A549 treated with ZK216348 at 1 μM for 4 hours (cell line): ENCODE results near the gene PPP2R5D. TPM values are rescaled to one million over a fixed set of nuclear protein-coding genes. Genes with fewer than 3 reads are reported as not detected.

Experiments
- total RNA-seq: library from RNA; stranded (reverse); fragments of 200-300 nt; extraction: Qiagen RNA extraction; gene quantifications from 5 replicates; pipeline ENCODE4 v1.2.3, GENCODE V29; 2022; ENCODE audit warnings: low read depth

PPP2R5D gene
- 26.4 to 30.0 TPM (median 27.2 TPM) in 5 replicates for total RNA-seq

GRCh38 chr6:42984001-42984923, at the start of gene PPP2R5D:
TSS of gene PPP2R5D (plus strand) at chr6:42984570. CDS start at chr6:42984678, 108 bp downstream.

GRCh38 chr6:42960243-42961019, 23.9 kb upstream of the PPP2R5D start, which contains the start of gene GNMT:
TSS of gene GNMT (plus strand) at chr6:42960754. CDS start at chr6:42960768, 14 bp downstream.

GRCh38 chr6:42978839-42979522, 5.4 kb upstream of the PPP2R5D start, which contains the start of gene PEX6:
TSS of gene PEX6 (minus strand) at chr6:42979181. CDS start at chr6:42979150, 31 bp downstream.

GRCh38 chr6:43013843-43014433, 29.6 kb downstream of the PPP2R5D start, which contains the start of the genes KLHDC3 and MEA1:
TSS of gene KLHDC3 (plus strand) at chr6:43014249. CDS start at chr6:43017193, 2,944 bp downstream.
TSS of gene MEA1 (minus strand) at chr6:43013946. CDS start at chr6:43013813, 133 bp downstream.

GRCh38 chr6:43021270-43022047, 37.1 kb downstream of the PPP2R5D start, which contains the start of gene RRP36:
TSS of gene RRP36 (plus strand) at chr6:43021623. CDS start at chr6:43021655, 32 bp downstream.

GRCh38 chr6:43053545-43054205, 69.3 kb downstream of the PPP2R5D start, which contains the start of gene CUL7:
TSS of gene CUL7 (minus strand) at chr6:43053851. CDS start at chr6:43052788, 1,063 bp downstream.

GRCh38 chr6:43059168-43060033, 75.0 kb downstream of the PPP2R5D start, which contains the start of the genes KLC4 and MRPL2:
TSS of gene KLC4 (plus strand) at chr6:43059631. CDS start at chr6:43061336, 1,705 bp downstream.
TSS of gene MRPL2 (minus strand) at chr6:43059434. CDS start at chr6:43059381, 53 bp downstream.

Other genes starting within 250 kb of the PPP2R5D start
- 15.4 to 16.7 TPM (median 16.1 TPM) in 5 replicates for gene TBCC, start 238.5 kb upstream of the PPP2R5D start, total RNA-seq
- gene BICRAL, start 202.5 kb upstream of the PPP2R5D start, total RNA-seq = 2.2 to 3.7 TPM (median 3.6 TPM) in 5 replicates
- 64.2 to 113 TPM (median 66.4 TPM) in 5 replicates for gene RPL7L1, start 105.0 kb upstream of the PPP2R5D start, total RNA-seq
- not detected in 5 replicates for gene PTCRA, start 68.5 kb upstream of the PPP2R5D start, total RNA-seq
- 31.6 to 48.5 TPM (median 44.5 TPM) in 5 replicates for gene CNPY3, start 55.1 kb upstream of the PPP2R5D start, total RNA-seq
- 0.24 to 0.27 TPM in 2 of 5 replicates, not detected in the others for gene GNMT, start 23.8 kb upstream of the PPP2R5D start, total RNA-seq
- gene PEX6, start 5.4 kb upstream of the PPP2R5D start, total RNA-seq = 4.5 to 9.9 TPM (median 9.6 TPM) in 5 replicates
- gene MEA1, start 29.4 kb downstream of the PPP2R5D start, total RNA-seq = 90.3 to 112 TPM (median 91.5 TPM) in 5 replicates
- 22.2 to 31.7 TPM (median 30.9 TPM) in 5 replicates for gene KLHDC3, start 29.7 kb downstream of the PPP2R5D start, total RNA-seq
- 67.6 to 88.6 TPM (median 72.1 TPM) in 5 replicates for gene RRP36, start 37.1 kb downstream of the PPP2R5D start, total RNA-seq
- gene CUL7, start 69.3 kb downstream of the PPP2R5D start, total RNA-seq = 5.2 to 9.4 TPM (median 8.0 TPM) in 5 replicates
- 44.1 to 63.1 TPM (median 54.2 TPM) in 5 replicates for gene MRPL2, start 74.9 kb downstream of the PPP2R5D start, total RNA-seq
- 4.4 to 7.9 TPM (median 6.8 TPM) in 5 replicates for gene KLC4, start 75.1 kb downstream of the PPP2R5D start, total RNA-seq
- gene PTK7, start 91.7 kb downstream of the PPP2R5D start, total RNA-seq = 3.1 to 5.5 TPM (median 4.1 TPM) in 5 replicates
- 10.8 to 20.2 TPM (median 17.8 TPM) in 5 replicates for gene SRF, start 186.7 kb downstream of the PPP2R5D start, total RNA-seq
- 6.2 to 9.5 TPM (median 9.3 TPM) in 5 replicates for gene CUL9, start 197.6 kb downstream of the PPP2R5D start, total RNA-seq
- gene DNPH1, start 244.9 kb downstream of the PPP2R5D start, total RNA-seq = 55.7 to 104 TPM (median 97.9 TPM) in 5 replicates